Anterior cingulate cortex (tissue), 58 donors: ENCODE measurements around the gene GNS.
"Not testable (repeated sequence)": the region's sequence is repeated elsewhere in the genome, so short reads cannot be mapped to it uniquely, and the experiment has no call there.

Experiments
- DNase-seq, 58 donors: peaks; one replicate each; lab custom pipeline; 2025; lab: John Stamatoyannopoulos, UW

GNS gene

DNA sequence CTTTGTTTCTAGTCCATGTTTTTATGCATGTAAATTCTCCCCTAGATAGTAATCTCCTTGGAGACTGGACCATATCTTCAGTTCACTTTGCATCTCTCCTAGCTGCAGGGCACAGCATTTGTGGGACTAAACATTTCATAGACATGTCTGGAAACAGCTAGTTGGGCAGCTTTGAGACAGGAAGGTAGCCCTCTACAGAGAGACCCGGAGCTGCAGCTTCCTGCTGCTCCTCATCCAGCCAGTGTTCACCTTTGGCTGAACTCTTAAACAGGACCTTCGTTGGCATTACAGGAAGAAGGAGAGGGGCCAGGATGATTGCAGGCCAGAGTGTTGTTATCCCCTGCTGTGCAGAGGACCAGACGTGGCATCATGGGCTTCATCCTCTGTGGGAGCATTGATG is 52.9 kb downstream of the GNS start:
- no peak for DNase-seq

DNA sequence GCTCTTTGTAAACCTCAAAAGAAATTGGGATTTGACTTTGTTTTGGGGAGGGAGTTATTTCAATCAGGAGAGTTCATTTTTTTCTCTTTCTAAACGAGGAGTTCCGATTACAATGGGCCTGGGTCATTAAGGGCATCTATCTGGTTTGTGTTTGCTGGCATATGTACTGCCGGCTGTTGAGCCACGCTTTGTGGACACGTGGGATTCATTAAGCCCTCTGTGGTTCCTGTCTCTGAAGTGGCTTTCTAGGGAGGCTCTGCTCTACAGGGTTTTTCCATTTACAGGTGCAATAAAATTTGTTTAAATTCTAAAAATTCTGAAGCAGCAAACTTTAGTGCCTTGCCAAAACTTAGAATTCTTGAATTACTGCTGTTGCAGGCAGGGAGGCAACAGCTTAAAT is 57.9 kb downstream of the GNS start:
- DNase-seq, result no peak

DNA sequence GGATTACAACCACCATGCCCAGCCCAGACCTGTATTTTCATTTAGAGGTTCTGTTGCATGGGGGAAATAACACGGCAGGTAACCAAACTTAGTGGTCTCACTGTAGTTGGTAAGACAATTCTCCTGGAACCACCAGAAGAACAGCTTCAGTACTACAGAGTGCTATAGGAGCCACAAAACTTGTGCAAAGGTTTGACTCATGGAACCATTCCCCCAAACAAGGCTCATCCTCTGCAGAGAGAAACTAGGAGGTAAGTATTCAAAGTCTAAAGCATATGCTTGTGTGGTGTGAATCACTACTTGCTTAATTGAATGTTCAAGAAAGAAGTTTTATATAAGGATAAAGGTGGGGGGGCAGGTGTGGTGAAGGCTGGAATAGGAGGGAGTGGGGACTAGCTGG is 58.7 kb downstream of the GNS start:
- no peak for DNase-seq

DNA sequence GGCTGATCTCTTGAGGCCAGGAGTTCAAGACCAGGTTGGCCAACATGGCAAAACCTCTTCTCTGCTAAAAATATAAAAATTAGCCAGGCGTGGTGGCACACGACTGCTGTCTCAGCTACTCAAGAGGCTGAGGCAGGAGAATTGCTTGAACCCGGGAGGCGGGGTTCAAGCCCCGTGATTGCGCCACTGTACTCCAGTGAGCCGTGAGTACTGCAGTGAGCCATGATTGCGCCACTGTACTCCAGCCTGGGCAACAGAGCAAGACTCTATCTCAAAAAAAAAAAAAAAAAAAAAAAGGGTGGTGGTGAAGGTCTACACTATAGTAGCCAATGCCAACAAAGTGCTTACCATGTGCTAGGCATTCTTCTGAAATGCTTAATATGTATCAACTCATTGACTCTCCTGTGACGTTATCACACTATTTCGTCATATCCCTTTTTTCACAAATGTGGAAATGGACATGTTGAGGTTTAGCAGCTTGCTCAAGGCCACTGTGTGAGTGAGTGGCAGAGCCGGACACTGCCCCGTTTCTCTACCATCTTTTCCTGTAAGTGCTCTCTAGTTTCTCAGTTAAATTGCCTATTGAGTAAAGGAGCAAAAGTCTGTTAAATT is 59.6 kb downstream of the GNS start:
- DNase-seq, result no peak

DNA sequence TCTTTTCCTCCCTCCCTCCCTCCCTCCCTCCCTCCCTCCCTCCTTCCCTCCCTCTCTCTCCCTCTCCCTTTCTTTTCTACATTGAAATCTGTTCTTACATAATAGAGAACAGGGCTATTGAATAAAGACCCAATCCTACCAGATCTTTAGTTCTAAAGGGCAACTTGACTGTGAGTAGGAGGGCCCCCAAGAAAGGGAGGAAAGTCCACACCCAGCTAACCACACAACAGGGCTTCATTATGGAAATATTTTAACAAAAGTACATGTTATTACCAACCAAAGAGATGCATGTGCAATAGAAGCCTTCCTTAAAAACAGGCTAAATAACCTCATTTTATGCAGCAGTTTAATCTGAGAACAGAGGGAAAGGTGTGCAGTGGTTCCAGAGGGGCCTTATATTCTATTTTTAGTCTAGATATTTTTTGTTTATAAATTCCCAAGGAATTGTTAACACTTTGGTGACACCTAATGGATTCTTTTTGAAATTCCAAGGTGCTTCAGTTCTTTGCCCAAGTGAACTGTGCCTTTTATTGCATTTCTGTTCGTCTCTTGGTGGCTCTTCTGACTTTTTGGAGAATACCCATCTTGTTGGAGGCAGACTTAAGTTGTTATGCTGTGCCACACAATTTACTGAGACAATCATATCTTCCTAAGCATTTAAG is 63.0 kb downstream of the GNS start:
- DNase-seq, result no peak

DNA sequence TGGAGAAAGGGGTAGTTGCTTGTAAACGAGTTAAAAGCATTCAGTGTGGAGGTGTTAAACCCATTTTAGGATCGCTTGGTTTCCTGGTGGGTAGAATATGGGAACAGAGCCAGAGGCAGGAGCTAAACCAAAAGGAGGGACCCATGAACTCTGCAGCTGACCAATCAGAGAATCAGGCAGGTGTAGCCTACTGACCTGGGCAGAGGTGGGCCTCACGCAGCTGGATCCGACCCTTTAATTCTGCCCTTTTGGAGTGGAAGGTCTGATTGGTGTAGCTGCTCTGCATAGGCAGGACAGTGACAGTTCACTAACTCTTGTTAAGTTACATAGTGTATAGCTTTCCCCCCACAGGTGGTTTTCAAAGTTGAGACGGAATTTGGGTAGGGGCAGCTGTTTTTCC is 63.7 kb downstream of the GNS start:
- no peak for DNase-seq

DNA sequence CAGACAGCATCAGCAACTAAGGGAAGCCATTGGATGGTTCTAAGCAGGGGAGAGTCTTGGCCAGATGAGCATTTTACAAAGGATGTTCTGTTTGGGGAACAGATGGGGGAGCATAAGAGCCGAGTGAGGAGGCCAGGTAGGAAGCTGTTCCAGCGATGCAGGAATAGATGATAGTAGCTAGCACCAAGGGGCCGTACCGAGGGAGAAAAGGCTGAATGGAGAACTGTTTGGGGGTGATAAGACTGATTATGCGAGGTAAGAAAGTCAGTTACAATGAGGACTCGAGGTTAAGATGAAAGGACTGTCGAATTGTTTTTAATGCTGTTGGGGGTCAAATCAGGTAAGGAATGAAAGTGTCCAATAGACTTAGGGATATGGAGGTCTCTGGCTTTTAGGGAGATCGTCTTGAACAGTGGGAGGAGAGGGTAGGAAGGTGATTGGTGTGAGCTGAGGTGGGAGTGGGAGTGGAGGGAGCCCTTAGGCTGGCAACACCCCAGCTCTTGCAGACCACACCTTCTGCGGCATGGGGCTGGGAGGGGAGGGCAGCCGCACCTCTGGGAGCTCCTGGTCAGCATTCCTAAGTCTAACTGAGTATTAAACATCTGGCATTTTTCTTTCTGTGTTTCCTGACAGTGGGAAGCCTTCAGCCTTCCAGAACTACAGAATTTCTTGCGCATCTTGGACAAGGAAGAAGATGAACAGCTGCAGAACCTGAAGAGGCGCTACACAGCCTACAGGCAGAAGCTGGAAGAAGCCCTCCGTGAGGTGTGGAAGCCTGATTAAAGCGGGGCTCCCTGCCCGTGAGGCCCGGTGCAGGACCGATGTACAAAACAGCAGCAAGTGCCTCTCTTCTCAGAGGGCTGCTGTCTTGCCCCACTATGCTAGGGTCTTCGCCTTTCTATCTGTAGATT is 64.8 kb downstream of the GNS start:
- DNase-seq, result no peak

DNA sequence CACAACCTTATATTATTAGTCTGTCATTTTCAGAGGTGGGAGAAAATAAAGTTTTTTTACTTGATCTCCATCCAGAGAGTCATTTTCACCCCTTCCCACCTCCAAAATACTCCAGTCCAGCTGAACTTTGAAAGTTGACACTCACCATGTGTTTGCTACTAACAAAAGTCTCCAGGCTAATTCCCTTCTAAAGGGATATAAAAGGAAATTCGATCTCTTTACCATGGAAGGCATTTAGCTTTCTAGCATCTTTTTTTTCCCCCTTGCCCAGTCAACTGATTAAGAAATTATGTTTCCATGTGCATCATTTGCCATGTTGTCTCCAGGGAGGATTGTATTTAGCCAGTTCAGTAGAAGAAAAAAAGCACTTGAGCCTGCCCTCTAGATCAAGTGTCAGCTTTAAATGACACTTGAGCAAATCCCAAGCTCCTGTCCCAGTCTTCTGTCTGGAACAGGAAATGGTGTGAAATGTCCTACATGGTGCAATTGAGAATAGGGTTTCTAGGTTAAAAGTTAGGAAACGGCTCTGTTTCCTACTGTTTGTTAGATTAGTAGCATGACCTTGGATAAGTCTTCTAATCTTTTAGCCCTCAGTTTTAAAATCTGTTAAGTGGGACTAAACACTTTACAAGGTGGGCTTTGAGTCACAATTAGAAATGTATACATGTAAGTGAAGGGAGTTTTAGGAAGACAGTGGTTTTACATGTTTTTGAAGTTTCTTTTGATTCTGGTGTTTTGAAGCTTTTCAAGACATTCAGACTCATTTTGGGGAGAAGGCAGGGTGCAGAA is 67.2 kb downstream of the GNS start:
- no peak for DNase-seq

DNA sequence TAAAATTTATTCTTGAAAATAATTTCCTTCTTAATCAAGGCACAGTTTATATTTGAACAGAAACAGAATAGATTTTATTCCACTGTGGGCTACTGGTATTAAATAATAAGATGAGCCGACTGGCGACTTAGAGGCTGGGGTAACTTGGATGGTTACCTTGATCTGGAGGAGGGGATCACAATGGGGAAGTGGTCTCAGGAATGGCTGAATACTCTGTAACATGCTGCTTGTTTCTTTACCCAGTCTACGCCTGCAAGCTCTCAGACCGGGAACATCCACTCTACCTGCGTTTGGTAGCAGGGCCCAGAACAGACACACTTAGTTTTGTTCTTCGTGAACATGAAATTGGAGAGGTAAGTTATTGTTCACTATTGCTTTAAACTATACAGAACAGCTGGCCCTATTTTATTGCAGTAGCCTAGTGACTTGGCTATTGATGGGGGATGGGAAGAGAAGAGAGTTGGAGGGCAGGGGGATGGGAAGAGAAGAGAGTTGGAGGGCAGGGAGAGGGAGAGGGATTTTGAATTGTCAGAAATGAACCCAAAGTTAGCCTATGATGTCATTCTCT is 67.9 kb downstream of the GNS start:
- no peak for DNase-seq

DNA sequence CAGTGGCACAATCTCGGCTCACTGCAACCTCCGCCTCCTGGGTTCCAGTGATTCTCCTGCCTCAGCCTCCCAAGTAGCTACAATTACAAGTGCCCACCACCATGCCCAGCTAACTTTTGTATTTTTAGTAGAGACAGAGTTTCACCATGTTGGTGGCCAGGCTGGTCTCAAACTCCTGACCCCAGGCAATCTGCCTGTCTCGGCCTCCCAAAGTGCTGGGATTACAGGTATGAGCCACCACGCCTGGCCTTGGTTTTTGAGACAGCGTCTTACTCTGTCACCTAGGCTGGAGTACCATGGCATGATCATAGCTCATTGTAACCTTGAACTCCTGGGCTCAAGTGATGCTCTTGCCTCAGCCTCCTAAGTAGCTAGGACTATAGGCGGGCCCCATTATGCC is 69.0 kb downstream of the GNS start:
- not testable (repeated sequence) for DNase-seq

DNA sequence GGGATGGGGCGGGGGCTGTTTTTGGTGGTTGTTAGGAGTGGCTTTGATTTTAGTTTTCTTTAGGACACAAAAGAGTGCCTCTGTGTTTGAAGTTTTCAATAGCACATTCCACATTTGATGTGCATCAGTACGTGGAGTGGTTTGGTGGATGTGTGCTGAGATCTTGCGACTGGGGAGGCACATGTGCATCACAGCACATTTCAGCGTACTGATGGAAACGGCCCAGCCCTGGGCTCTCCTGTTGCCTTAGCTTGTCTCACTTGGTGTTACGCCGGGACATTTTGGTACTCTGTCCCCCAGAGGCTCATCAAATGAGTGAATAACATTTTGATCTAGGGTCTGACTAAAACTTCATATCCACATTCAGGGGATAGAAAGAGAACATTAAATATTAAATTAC is 70.5 kb downstream of the GNS start:
- no peak for DNase-seq

DNA sequence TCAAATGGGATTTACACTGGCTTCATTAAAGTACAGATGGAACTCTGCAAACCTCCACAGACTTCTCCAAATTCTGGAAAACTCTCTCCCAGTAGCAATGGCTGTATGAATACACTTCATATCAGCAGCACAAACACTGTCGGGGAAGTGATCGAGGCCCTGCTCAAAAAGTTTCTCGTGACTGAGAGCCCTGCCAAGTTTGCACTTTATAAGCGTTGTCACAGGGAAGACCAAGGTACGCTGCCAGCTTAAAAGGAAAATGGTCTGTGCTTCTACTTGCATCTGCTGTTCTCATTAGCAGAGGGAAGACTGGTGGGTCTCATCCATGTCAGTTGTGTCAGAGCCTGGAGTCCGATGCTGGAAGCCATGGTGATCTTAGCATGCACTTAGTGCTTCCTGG is 71.0 kb downstream of the GNS start:
- no peak for DNase-seq

DNA sequence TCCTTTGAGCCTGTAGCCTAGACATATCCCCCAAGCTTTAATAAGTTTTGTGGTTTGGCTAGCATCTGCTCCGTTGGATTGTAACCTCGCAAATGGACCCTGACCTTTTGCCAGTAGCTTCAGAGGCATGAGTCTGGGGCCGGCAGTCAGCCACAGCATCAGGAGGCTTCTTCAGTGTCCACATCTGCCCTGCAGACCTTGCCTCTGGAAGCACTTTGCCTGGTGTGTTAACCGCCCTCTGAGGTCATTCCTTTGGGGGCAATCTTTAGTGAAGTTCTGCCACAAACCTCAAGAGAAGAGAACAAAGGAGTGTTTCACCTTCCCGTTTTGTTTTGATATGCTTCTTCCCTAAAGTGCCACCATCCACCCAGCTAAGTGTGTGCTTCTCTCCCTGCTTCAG is 71.4 kb downstream of the GNS start:
- no peak for DNase-seq

DNA sequence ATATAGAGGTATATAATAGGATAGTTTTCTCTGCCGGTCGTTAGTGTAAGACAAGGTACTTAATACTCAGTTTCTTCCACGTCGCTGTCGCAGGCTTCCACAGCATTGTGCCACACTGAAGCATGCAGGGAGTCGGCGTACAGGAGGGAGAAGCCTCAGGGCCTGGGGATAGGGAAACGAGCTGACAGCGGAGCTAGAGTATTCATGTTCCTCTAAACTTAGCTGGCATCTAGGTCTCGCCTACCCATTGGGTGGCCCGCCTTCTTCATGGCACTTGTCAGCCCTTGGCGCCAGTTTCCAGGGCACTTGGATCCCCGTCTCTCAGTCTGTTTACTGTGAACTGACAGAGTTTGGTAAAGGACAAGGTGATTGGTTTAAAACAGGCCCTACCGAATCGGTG is 73.6 kb downstream of the GNS start:
- no peak for DNase-seq

DNA sequence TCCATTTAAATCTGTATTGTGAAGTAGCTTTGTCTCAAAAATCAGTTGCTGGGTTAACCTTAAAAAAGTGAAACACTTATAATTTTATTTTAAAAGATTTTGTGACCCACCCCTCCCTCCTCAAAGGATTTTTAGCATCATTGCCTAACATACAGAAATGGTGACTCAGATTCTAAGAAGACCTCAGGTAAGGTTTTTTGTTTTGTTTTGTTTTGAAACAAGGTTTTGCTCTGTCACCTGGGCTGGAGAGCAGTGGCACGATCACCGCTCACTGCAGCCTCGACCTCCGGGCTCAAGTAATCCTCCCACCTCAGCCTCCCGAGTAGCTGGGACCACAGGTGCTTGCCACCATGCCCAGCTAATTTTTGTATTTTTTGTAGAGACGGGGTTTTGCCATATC is 74.2 kb downstream of the GNS start:
- no peak for DNase-seq

DNA sequence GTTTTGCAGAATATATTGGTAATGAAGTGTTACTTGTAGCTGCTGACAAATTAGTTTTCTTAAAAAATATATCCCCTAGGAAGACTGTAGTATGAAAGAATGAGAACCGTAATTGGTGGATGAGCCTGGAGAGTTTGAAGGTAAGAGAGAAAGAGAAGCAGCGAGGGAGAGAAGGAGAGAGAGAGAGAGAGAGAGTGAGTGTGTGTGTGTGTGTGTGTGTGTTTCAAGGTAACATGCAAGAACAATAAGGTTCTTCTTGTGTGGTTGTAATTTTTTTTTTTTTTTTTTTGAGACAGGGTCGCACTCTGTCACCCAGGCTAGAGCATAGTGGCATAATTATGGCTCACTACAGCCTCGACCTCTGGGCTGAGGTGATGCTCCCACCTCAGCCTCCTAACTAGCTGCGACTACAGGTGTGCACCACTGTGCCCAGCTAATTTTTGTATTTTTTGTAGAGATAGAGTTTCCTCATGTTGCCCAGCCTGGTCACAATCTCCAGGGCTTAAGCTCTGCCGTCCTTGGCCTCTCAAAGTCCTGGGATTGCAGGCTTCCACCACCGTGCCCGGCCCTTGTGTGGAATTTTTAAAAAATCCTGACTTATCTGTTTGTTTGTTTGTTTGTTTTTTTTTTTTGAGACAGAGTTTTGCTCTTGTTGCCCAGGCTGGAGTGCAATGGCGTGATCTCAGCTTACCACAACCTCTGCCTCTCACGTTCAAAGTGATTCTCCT is 75.2 kb downstream of the GNS start:
- DNase-seq, result no peak

DNA sequence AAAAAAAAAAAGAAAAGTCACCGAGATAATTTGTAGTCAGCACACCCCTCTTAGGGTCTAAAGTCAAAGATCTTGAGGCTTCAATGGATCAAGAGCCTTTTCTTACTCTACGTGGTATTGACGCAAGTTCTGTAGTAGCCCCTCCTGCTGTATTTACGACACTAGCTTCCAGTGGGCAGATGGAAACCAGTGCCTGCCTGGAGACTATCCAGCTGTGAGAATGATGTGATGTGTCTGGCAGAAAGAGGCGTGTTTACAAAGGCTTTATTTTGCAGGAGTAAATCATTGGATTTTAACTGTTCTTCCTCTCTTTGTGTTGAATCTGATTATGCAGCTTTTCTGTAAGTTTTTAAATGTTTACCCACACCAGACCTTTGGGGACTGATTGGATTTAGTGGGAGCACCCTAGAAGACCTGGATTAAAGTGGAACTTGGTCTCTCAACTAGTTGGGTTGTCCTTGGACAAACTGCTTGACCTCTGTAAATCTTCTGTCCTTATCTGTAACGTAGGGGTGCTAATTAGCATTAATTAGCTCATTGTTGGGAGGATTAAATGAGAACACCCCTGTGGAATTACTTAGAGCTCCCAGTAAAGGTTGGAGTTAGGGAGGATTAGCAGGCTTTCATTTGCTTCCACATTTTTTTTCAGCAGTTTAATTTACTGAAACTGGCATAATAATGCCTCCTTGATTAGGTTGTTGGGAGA is 76.5 kb downstream of the GNS start:
- DNase-seq, result no peak

DNA sequence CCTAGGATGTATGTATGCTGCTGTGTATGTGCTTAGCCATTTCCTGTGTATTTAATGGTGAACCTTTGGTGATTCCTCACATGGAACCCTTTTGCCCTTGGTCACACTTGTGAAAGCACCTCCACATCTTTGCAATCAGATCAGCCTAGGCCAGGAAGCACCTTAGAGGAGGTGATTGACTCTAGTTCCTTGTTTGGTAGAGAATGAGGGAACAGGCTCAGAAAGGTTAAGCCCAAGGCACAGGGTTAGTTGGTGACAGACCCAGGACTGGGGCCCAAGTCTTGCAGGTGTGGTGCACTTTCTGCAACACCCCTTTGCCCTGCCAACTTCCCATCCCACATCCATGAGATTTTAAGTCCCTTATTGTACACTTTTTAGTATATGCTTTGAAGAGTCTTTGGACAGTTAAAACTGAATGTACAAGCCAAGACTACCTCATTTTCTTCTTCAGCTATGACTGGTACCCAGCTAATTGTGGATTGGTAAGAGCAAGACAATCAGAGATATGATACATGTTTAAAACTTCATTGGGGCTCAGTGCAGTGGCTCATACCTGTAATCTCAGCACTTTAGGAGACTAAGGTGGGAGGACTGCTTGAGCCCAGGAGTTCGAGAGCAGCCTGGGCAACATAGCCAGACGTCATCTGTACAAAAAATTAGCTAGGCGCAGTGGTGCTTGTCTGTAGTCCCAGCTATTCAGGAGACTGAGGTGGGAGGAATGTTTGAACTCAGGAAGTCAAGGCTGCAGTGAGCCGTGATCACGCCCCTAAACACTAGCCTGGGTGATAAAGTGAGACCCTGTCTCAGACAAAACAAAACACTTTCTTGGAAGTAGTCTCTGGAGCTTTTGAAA is 77.8 kb downstream of the GNS start:
- DNase-seq, result no peak
